ENCODE results near the gene ZFPM1.

- TF ChIP-seq JUND (IDR thresholded peaks at IDR 0.05) = no peak
- TF ChIP-seq YY1 (IDR thresholded peaks at IDR 0.05; ENCODE audit: low read depth) = no peak
- no peak for TF ChIP-seq CTCF (IDR thresholded peaks at IDR 0.05)
- TF ChIP-seq POLR2AphosphoS5 (IDR thresholded peaks at IDR 0.05; ENCODE audit: low read depth, low read length) = no peak
- TF ChIP-seq REST (IDR thresholded peaks at IDR 0.05; ENCODE audit: low read depth, low read length) = no peak
- no peak for TF ChIP-seq EP300 (IDR thresholded peaks at IDR 0.05; ENCODE audit: borderline replicate concordance in 1 of 2, low read depth in 1 of 2, low read length in 1 of 2)
- no peak for TF ChIP-seq NRF1 (IDR thresholded peaks at IDR 0.05; ENCODE audit: low read depth, low read length)
- no peak for TF ChIP-seq RAD21 (IDR thresholded peaks at IDR 0.05; ENCODE audit: low read length)
- no peak for TF ChIP-seq GABPA (IDR thresholded peaks at IDR 0.05; ENCODE audit: low read depth)
- no peak for TF ChIP-seq RCOR1 (IDR thresholded peaks at IDR 0.05; ENCODE audit: low read length)
- TF ChIP-seq IRF3 (IDR thresholded peaks at IDR 0.05; ENCODE audit: low read depth, low read length) = no peak
- TF ChIP-seq, protein P1, sequence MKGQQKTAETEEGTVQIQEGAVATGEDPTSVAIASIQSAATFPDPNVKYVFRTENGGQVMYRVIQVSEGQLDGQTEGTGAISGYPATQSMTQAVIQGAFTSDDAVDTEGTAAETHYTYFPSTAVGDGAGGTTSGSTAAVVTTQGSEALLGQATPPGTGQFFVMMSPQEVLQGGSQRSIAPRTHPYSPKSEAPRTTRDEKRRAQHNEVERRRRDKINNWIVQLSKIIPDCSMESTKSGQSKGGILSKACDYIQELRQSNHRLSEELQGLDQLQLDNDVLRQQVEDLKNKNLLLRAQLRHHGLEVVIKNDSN (IDR thresholded peaks at IDR 0.05; ENCODE audit: borderline replicate concordance, low read depth) = no peak
- no peak for TF ChIP-seq TCF12 (IDR thresholded peaks at IDR 0.05)
Observed at GRCh38 chr16:88522276-88522949, 69.3 kb downstream of the ZFPM1 start.

Data from SK-N-SH (cell line).